ENCODE results near the gene PTPN14. TPM values are rescaled to one million over a fixed set of nuclear protein-coding genes. Genes with fewer than 3 reads are reported as not detected.

The PTPN14 gene
- total RNA-seq, 3 donors from 2014 or later, result 5.8 to 49.0 (median 8.3) TPM

GRCh38 chr1:214417545-214418210 is 133.7 kb downstream of the PTPN14 start:
- TF ChIP-seq CTCF (IDR thresholded peaks at IDR 0.05), result no peak
- Histone ChIP-seq H3K4me1 (ENCODE audit: low read depth) (no peaks in the 10 kb centered on the region), H3K9me3 (no peaks in the 10 kb centered on the region), H3K4me3 (no peak overlapping the region), H3K36me3 (ENCODE audit: low read depth) (no peaks in the 10 kb centered on the region)
- intact Hi-C loops (cut with DNase I, micrococcal nuclease), result no loop called here
- no peak for ATAC-seq
- DNase-seq, result no peak

- intact Hi-C loops (cut with DNase I, micrococcal nuclease), result no loop called here
- H3K36me3 ChIP-seq (ENCODE audit: low read depth), result no peaks in the 10 kb centered on the region
These were observed 134.5 kb downstream of the PTPN14 start for GRCh38 chr1:214416858-214417257.

GRCh38 chr1:214416417-214416816 is 135.0 kb downstream of the PTPN14 start:
- H3K9me3 ChIP-seq, result no peaks in the 10 kb centered on the region
- no peaks in the 10 kb centered on the region for H3K4me1 ChIP-seq (ENCODE audit: low read depth)
- no peak overlapping the region for H3K4me3 ChIP-seq
- TF ChIP-seq CTCF (IDR thresholded peaks at IDR 0.05), result no peak
- DNase-seq, result no peak
- intact Hi-C loops (cut with DNase I, micrococcal nuclease), result no loop called here
- no peaks in the 10 kb centered on the region for H3K36me3 ChIP-seq (ENCODE audit: low read depth)
- no peak for ATAC-seq

More at GRCh38 chr1:214416858-214417257, 134.5 kb downstream of the PTPN14 start:
- ATAC-seq (no peak), DNase-seq (no peak)
- TF ChIP-seq CTCF (IDR thresholded peaks at IDR 0.05), result no peak
- no peaks in the 10 kb centered on the region for H3K9me3 ChIP-seq
- no peak overlapping the region for H3K4me3 ChIP-seq
- no peaks in the 10 kb centered on the region for H3K4me1 ChIP-seq (ENCODE audit: low read depth)

- Histone ChIP-seq H3K4me1 (ENCODE audit: low read depth) (no peaks in the 10 kb centered on the region), H3K36me3 (ENCODE audit: low read depth) (no peaks in the 10 kb centered on the region), H3K4me3 (no peak overlapping the region), H3K9me3 (no peaks in the 10 kb centered on the region)
- intact Hi-C loops (cut with DNase I, micrococcal nuclease), result no loop called here
- DNase-seq, result no peak
- ATAC-seq, result no peak
- no peak for TF ChIP-seq CTCF (IDR thresholded peaks at IDR 0.05)
These were observed 136.3 kb downstream of the PTPN14 start for GRCh38 chr1:214415131-214415530.

- no peaks in the 10 kb centered on the region for H3K36me3 ChIP-seq (ENCODE audit: low read depth)
- ATAC-seq (no peak), DNase-seq (no peak)
- H3K4me1 ChIP-seq (ENCODE audit: low read depth), result no peaks in the 10 kb centered on the region
- intact Hi-C loops (cut with DNase I, micrococcal nuclease), result no loop called here
- H3K9me3 ChIP-seq, result no peaks in the 10 kb centered on the region
- TF ChIP-seq CTCF (IDR thresholded peaks at IDR 0.05), result no peak
- no peak overlapping the region for H3K4me3 ChIP-seq
These were observed 136.7 kb downstream of the PTPN14 start for GRCh38 chr1:214414691-214415090.

- TF ChIP-seq CTCF (IDR thresholded peaks at IDR 0.05), result no peak
- Histone ChIP-seq H3K4me3 (no peak overlapping the region), H3K36me3 (ENCODE audit: low read depth) (no peaks in the 10 kb centered on the region), H3K9me3 (no peaks in the 10 kb centered on the region), H3K4me1 (ENCODE audit: low read depth) (no peaks in the 10 kb centered on the region)
- intact Hi-C loops (cut with DNase I, micrococcal nuclease), result no loop called here
- DNase-seq (no peak), ATAC-seq (no peak)
These were observed 138.1 kb downstream of the PTPN14 start for GRCh38 chr1:214413315-214413714.
